Adrenal gland (tissue), 12 donors: ENCODE data around the gene TBC1D22A. TPM values are rescaled to one million over a fixed set of nuclear protein-coding genes. Genes with fewer than 3 reads are reported as not detected.
A peak's percentile ranks its signal among the peaks of the same experiment; 100 is the strongest.

Experiments
- DNase-seq, 7 donors: peaks; one replicate each; pipeline ENCODE4 v3.0.0-alpha.2; 2019 to 2020
- H3K27ac ChIP-seq, 5 donors: fragments of 200-600 bp; sonication (generic) in 4 of 5; 1 replicate in 3 of 5; 2 replicates in 2 of 5; pipeline versions ENCODE4 v1.5.1 to v1.8.0; 2016 to 2020; ENCODE audit warnings: mild to moderate bottlenecking in 1 of 5
- H3K27me3 ChIP-seq: fragments of 200-600 bp; 2 replicates; pipeline ENCODE4 v1.8.0; 2021
- H3K36me3 ChIP-seq, 2 donors: fragments of 200-600 bp; replicated peaks in 1 of 2; 1 replicate in 1 of 2; 2 replicates in 1 of 2; pipeline versions ENCODE4 v1.5.1 to v1.8.0; 2018 to 2022
- H3K4me1 ChIP-seq, 2 donors: fragments of 200-600 bp; replicated peaks in 1 of 2; 1 replicate in 1 of 2; 2 replicates in 1 of 2; pipeline versions ENCODE4 v1.5.1 to v1.8.0; 2018 to 2021
- H3K4me3 ChIP-seq, 4 donors: fragments of 200-600 bp; sonication (generic) in 3 of 4; one replicate each; pipeline ENCODE4 v1.5.1; 2016 to 2018
- H3K9me3 ChIP-seq, 3 donors: fragments of 200-600 bp; sonication (generic) in 1 of 3; replicated peaks in 1 of 3; 1 replicate in 2 of 3; 2 replicates in 1 of 3; pipeline versions ENCODE4 v1.5.1 to v1.8.0; 2016 to 2021
- POLR2A ChIP-seq, 2 donors: fragments of 450-650 bp; IDR thresholded peaks; one replicate each; pipeline ENCODE4 v1.6.1; 2017; ENCODE audit warnings: antibody characterized with exemption in 2 of 2, mild to moderate bottlenecking in 2 of 2, moderate library complexity in 1 of 2
- WGBS, 4 donors: extraction: QIAGEN DNeasy Blood & Tissue Kit in 2 of 4; methylation state at CpG; one replicate each; pipeline versions ENCODE4 v1.1.5 to v1.1.7; 2013 to 2017; 5-methylcytosine and 5-hydroxymethylcytosine counted together
- intact Hi-C, 2 donors: fragments of 100-400 bp; cut with DNase I; formaldehyde crosslinking; loops; one replicate each; pipeline versions ENCODE4 v1.14.1 to v1.15.0; 2022 to 2023
- polyA plus RNA-seq, 3 donors: library from polyadenylated mRNA; stranded (reverse); fragments of 200-250 nt in 2 of 3; fragments of 350-450 nt in 1 of 3; fragmentation: Illumina TruSeq in 1 of 3; extraction: RNeasy Lipid Tissue Mini Kit (QIAGEN cat#74804) in 1 of 3; gene quantifications; one replicate each; pipeline ENCODE4 v1.2.3, GENCODE V29; 2013 to 2014
- total RNA-seq, 9 donors: library from RNA; depleted of rRNA in 4 of 9; stranded (reverse); fragments of >200 nt in 4 of 9; fragments of 120-200 nt in 1 of 9; fragmentation: NEBNext Ultra II Directional in 1 of 9; extraction: Animal tissue kit (Norgen Biotek cat#: 25700) in 1 of 9; gene quantifications; one replicate each; pipeline versions ENCODE4 v1.1.0 to v1.2.4, GENCODE V29; 2013 to 2023
- TF ChIP-seq, protein P1 (sequence below), 6 experiments: fragments of 450-650 bp in 4 of 6; fragments of 200-600 bp in 2 of 6; sonication (generic) in 1 of 6; IDR thresholded peaks; 1 replicate in 5 of 6; 2 replicates in 1 of 6; pipeline versions ENCODE4 v1.5.1 to v1.8.0; 2016 to 2021; ENCODE audit warnings: antibody characterized with exemption in 6 of 6, mild to moderate bottlenecking in 2 of 6, moderate library complexity in 1 of 6
- donor health status: healthy with polysubstance abuse.
- donor health status: Bipolar disorder and iron deficiency.
- donor health status: DM: yes; HTN: yes; CAD: no.
- donor health status: DM: no; HTN: no; CAD: no.
- donor health status: DM: no; HTN: no; CAD: no.
- donor health status: DM: yes; HTN: yes; CAD: no.

The TBC1D22A gene
- total and polyA plus RNA-seq, 12 donors = 11.5 to 44.2 (median 28.1) TPM

DNA sequence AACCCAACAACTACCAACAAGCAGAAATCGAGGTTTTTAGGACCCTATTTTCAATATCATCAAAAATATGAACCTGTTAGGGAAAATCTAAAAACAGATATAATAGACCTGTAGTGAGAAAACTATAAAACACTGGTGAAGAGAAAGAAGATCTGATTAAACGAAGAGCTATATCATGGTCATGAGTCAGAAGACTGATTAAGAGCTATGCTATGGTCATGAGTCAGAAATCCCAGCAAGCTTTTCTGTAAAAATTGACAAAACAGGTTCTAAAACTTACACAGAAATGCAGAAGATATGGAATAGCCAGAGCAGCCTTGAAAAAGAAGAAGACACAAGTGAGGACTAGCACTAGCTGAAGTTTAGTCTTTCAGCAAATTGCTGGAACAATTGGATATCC is 345.0 kb downstream of the TBC1D22A start:
- Histone ChIP-seq H3K4me3 (no peak overlapping the region), H3K4me1 (no peaks in the 10 kb centered on the region), H3K36me3 (no peaks in the 10 kb centered on the region), H3K27ac (no peak overlapping the region), H3K9me3 (no peaks in the 10 kb centered on the region), H3K27me3 (no peaks in the 10 kb centered on the region)
- intact Hi-C loops = no loop called here
- 71 to 75% (median 75%) methylated on average over 2 of the region's 2 CpGs for WGBS, 4 donors
- no peak for DNase-seq
- TF ChIP-seq, protein P1, sequence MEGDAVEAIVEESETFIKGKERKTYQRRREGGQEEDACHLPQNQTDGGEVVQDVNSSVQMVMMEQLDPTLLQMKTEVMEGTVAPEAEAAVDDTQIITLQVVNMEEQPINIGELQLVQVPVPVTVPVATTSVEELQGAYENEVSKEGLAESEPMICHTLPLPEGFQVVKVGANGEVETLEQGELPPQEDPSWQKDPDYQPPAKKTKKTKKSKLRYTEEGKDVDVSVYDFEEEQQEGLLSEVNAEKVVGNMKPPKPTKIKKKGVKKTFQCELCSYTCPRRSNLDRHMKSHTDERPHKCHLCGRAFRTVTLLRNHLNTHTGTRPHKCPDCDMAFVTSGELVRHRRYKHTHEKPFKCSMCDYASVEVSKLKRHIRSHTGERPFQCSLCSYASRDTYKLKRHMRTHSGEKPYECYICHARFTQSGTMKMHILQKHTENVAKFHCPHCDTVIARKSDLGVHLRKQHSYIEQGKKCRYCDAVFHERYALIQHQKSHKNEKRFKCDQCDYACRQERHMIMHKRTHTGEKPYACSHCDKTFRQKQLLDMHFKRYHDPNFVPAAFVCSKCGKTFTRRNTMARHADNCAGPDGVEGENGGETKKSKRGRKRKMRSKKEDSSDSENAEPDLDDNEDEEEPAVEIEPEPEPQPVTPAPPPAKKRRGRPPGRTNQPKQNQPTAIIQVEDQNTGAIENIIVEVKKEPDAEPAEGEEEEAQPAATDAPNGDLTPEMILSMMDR (IDR thresholded peaks at IDR 0.05) = no peak
- no peak for TF ChIP-seq POLR2A (IDR thresholded peaks at IDR 0.05)

DNA sequence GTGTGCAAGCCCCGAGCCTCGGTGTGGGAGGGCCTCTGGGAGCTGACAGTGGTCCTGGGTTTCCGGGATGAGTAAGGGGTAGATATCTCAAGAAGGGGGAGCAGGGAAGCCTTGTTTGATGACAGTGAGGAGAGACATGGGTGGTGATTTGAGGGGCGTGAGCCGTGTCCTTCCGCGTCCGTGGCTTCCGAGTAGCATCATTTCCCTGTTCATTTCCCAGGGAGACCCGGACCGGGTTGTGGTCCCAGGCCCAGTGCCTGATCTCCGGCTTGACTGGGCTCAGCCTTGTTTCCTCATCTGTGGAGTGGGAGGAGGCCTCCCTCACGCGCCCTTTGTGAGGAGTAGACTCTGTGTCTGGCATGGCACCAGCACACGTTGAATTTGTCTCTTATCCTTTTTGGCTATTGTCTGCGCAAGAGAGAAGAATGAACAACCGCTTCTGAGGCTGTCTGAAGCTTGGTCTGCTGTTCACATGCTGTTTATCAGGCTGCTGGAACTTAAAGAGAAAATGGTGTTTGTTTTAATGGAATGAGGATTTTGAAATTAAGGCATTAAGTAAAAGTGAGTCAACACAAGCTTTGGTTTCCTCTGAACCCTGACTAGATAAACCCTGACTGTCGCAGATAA is 348.5 kb downstream of the TBC1D22A start:
- Histone ChIP-seq H3K9me3 (no peaks in the 10 kb centered on the region), H3K4me1 (no peaks in the 10 kb centered on the region), H3K27ac (peak overlapping the region in 1 of 5 donors; percentile 21), H3K36me3 (no peaks in the 10 kb centered on the region), H3K27me3 (no peaks in the 10 kb centered on the region), H3K4me3 (no peak overlapping the region)
- DNase-seq = no peak
- intact Hi-C loops = no loop called here
- TF ChIP-seq POLR2A (IDR thresholded peaks at IDR 0.05) = no peak
- TF ChIP-seq, protein P1 (IDR thresholded peaks at IDR 0.05) = no peak
- 88 to 95% (median 91%) methylated on average over 16 to 18 of the region's 18 CpGs for WGBS, 4 donors

DNA sequence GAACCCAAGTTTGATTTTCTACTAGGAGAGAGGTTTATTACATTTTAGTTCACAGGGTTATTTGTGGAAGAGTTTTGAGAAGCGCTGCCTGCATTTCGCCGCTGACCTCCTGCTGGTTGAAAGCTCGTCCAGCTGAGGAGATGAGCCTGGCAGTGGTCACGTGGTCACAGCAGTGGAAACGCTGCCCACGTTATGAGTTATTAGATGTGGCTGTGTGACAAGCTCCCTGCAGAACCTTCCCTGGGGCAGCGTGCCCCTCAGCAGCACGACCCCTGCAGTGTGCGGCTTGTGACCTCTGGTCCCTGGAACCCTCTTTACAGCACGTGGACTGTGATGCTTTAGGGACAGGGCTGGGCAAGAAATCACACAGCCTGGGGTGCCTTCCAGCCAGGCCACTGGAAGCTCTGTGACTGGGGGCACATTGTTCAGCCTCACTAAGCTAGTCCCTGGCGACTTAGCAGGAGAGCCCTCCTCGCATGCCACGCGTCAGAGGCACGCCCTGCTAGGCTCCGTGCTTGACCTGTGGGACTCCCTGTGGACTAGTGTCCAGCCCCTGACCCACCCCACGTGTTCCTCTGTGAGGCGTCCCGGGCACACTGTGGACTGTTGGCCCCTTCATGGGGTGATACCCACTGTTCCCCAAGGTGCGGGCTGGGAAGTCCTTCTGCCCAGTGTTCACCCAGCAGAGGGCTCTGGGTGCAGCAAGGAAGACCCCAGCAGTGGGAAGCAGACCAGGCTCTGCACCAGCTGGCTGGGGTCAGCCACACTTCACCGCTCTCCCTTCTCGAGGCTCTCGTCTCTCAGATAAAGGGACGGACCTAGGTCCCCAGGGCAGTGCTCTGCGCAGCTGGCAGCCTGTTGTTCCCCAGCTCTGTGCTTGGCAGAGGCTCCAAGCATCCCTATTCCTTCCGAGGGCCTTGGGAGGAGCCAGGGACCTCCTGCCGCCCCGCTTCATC is 349.5 kb downstream of the TBC1D22A start:
- Histone ChIP-seq H3K4me1 (no peaks in the 10 kb centered on the region), H3K4me3 (no peak overlapping the region), H3K9me3 (no peaks in the 10 kb centered on the region), H3K27ac (peak overlapping the region in 1 of 5 donors; percentile 29), H3K36me3 (no peaks in the 10 kb centered on the region), H3K27me3 (no peaks in the 10 kb centered on the region)
- DNase-seq = no peak
- intact Hi-C loops = no loop called here
- 83 to 91% (median 89%) methylated on average over 15 to 29 of the region's 29 CpGs for WGBS, 4 donors
- TF ChIP-seq POLR2A (IDR thresholded peaks at IDR 0.05) = no peak

GRCh38 chr22:47112582-47112965 is 350.1 kb downstream of the TBC1D22A start:
- no peak overlapping the region for H3K27ac ChIP-seq
- DNase-seq = no peak
- 91 to 97% (median 92%) methylated on average over 6 to 13 of the region's 13 CpGs for WGBS, 4 donors
- intact Hi-C loops = no loop called here
- no peaks in the 10 kb centered on the region for H3K36me3 ChIP-seq
- H3K9me3 ChIP-seq = no peaks in the 10 kb centered on the region
- TF ChIP-seq POLR2A (IDR thresholded peaks at IDR 0.05) = no peak
- TF ChIP-seq, protein P1 (IDR thresholded peaks at IDR 0.05) = no peak
- H3K27me3 ChIP-seq = no peaks in the 10 kb centered on the region
- H3K4me3 ChIP-seq = no peak overlapping the region
- no peaks in the 10 kb centered on the region for H3K4me1 ChIP-seq
